H1 (cell line): ENCODE data around the gene NAV2.

Experiments used
- CEBPB ChIP-seq: IDR thresholded peaks from 2 replicates; pipeline ENCODE4 v1.6.1; 2012; ENCODE audit warnings: low read depth, low read length
- CHD2 ChIP-seq: IDR thresholded peaks from 2 replicates; pipeline ENCODE4 v1.6.1; 2012; ENCODE audit warnings: low read length, improper control_type of control experiment
- CTCF ChIP-seq, 3 experiments: IDR thresholded peaks; 1 replicate in 2 of 3; 2 replicates in 1 of 3; pipeline versions ENCODE4 v1.5.1 to v1.6.1; 2011; ENCODE audit warnings: low read length in 3 of 3, mild to moderate bottlenecking in 3 of 3, inconsistent platforms in 2 of 3, low read depth in 1 of 3, moderate library complexity in 1 of 3; ENCODE audit not compliant: insufficient read depth in 1 of 3; ENCODE audit errors: control extremely low read depth in 1 of 3
- HDAC2 ChIP-seq, 2 experiments: fragments of 300-600 bp in 1 of 2; sonication (generic) in 1 of 2; IDR thresholded peaks; 2 replicates each; pipeline ENCODE4 v1.6.1; 2011 to 2012; ENCODE audit warnings: low read depth in 2 of 2, low read length in 2 of 2, mild to moderate bottlenecking in 2 of 2, moderate library complexity in 2 of 2, borderline replicate concordance in 1 of 2, inconsistent platforms in 1 of 2
- SAP30 ChIP-seq: fragments of 300-600 bp; sonication (generic); IDR thresholded peaks from 2 replicates; pipeline ENCODE4 v1.7.1; 2012; ENCODE audit warnings: low read length, moderate library complexity, mild to moderate bottlenecking, inconsistent platforms; ENCODE audit not compliant: insufficient read depth, insufficient replicate concordance
- SUZ12 ChIP-seq: fragments of 200-600 bp; sonication (generic); IDR thresholded peaks from 2 replicates; pipeline ENCODE4 v1.6.1; 2012; ENCODE audit warnings: mild to moderate bottlenecking, inconsistent platforms, low read length, moderate library complexity, mixed read lengths
- TCF12 ChIP-seq: IDR thresholded peaks from 2 replicates; pipeline ENCODE4 v1.6.1; 2011; ENCODE audit warnings: low read depth, mild to moderate bottlenecking, low read length
- USF2 ChIP-seq: IDR thresholded peaks from 2 replicates; pipeline ENCODE4 v1.6.1; 2011; ENCODE audit warnings: low read length, improper control_type of control experiment
- TF ChIP-seq, protein P1 (sequence below): IDR thresholded peaks from 2 replicates; pipeline ENCODE4 v1.6.1; 2012; ENCODE audit warnings: inconsistent platforms

- TF ChIP-seq SUZ12 (no peak), CTCF (IDR thresholded peaks at IDR 0.05; ENCODE audit: control extremely low read depth in 1 of 3, insufficient read depth in 1 of 3, low read depth in 1 of 3, low read length in 3 of 3) (no peak), SAP30 (no peak), CEBPB (no peak), CHD2 (no peak), HDAC2 (IDR thresholded peaks at IDR 0.05; ENCODE audit: borderline replicate concordance in 1 of 2, low read depth in 2 of 2, low read length in 2 of 2) (no peak), TCF12 (no peak), USF2 (no peak)
- TF ChIP-seq, protein P1, sequence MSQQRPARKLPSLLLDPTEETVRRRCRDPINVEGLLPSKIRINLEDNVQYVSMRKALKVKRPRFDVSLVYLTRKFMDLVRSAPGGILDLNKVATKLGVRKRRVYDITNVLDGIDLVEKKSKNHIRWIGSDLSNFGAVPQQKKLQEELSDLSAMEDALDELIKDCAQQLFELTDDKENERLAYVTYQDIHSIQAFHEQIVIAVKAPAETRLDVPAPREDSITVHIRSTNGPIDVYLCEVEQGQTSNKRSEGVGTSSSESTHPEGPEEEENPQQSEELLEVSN, result no peak
Measured at GRCh38 chr11:19781351-19781750, 68.7 kb downstream of the NAV2 start.
